Measurements from ENCODE around the gene CD4.

- TF ChIP-seq CTCF (IDR thresholded peaks at IDR 0.05 in 2 of 3, conservative IDR thresholded peaks at IDR 0.05 in 1 of 3; ENCODE audit: borderline replicate concordance in 1 of 3, insufficient read depth in 1 of 3, low read depth in 2 of 3, low read length in 2 of 3) (no peak), YY1 (IDR thresholded peaks at IDR 0.05; ENCODE audit: extremely low read depth, insufficient replicate concordance, low read depth, low read length) (no peak)
These were observed 77.6 kb downstream of the CD4 start for GRCh38 chr12:6866920-6867412.
